MM.1S (cell line): ENCODE data around the gene MRPL42.

Source experiments
- CTCF ChIP-seq: fragments of 300-600 bp; sonication (generic); IDR thresholded peaks from 2 replicates; pipeline ENCODE4 v1.5.1; 2016; ENCODE audit warnings: antibody characterized with exemption, low read length, mixed read lengths
- EZH2 ChIP-seq: fragments of 300-600 bp; sonication (generic); optimal IDR thresholded peaks from 2 replicates; pipeline ENCODE3; 2017; ENCODE audit warnings: low read depth, mild to moderate bottlenecking, antibody characterized with exemption, low read length, mixed read lengths
- EZH2phosphoT487 ChIP-seq: fragments of 300-600 bp; sonication (generic); IDR thresholded peaks from 2 replicates; pipeline ENCODE4 v1.6.1; 2018; ENCODE audit warnings: antibody characterized with exemption, low read length

GRCh38 chr12:93419388-93420034 is 47.8 kb upstream of the MRPL42 start:
- TF ChIP-seq CTCF (peak; percentile 62), EZH2 (no peak), EZH2phosphoT487 (no peak)
